CD14-positive monocyte (primary cell): ENCODE measurements around the gene SOHLH1. TPM values are rescaled to one million over a fixed set of nuclear protein-coding genes. Genes with fewer than 3 reads are reported as not detected.

Experiments used
- DNase-seq, 3 donors: peaks; one replicate each; pipeline ENCODE4 v3.0.0-alpha.2; 2011 to 2022
- H2AFZ ChIP-seq: 2 replicates; pipeline ENCODE4 v1.6.0; 2012; ENCODE audit warnings: mild to moderate bottlenecking, low read depth, low read length, inconsistent platforms; ENCODE audit not compliant: insufficient read depth, poor library complexity, severe bottlenecking
- H3K27ac ChIP-seq, 2 donors: 1 replicate in 1 of 2; 2 replicates in 1 of 2; pipeline ENCODE4 v1.5.1; 2012 to 2013; ENCODE audit warnings: low read length in 2 of 2, control low read depth in 1 of 2, inconsistent platforms in 1 of 2, low read depth in 1 of 2, mild to moderate bottlenecking in 1 of 2
- H3K27me3 ChIP-seq, 2 donors: one replicate each; pipeline versions ENCODE4 v1.6.0 to v1.6.1; 2011 to 2013; ENCODE audit warnings: low read length in 2 of 2; ENCODE audit not compliant: control insufficient read depth in 2 of 2, insufficient read depth in 2 of 2
- H3K36me3 ChIP-seq, 2 donors: replicated peaks in 1 of 2; 1 replicate in 1 of 2; 2 replicates in 1 of 2; pipeline versions ENCODE4 v1.5.1 to v1.6.1; 2012 to 2013; ENCODE audit warnings: low read length in 2 of 2, control low read depth in 1 of 2, inconsistent platforms in 1 of 2, mild to moderate bottlenecking in 1 of 2; ENCODE audit not compliant: insufficient read depth in 2 of 2, control insufficient read depth in 1 of 2
- H3K4me1 ChIP-seq, 2 donors: 1 replicate in 1 of 2; 2 replicates in 1 of 2; pipeline versions ENCODE4 v1.5.1 to v1.6.1; 2012 to 2013; ENCODE audit warnings: low read length in 2 of 2, control low read depth in 1 of 2, inconsistent platforms in 1 of 2, mild to moderate bottlenecking in 1 of 2, moderate library complexity in 1 of 2; ENCODE audit not compliant: insufficient read depth in 2 of 2, control insufficient read depth in 1 of 2
- H3K4me2 ChIP-seq: replicated peaks from 2 replicates; pipeline ENCODE3; 2012; ENCODE audit warnings: low read length, moderate library complexity, mild to moderate bottlenecking; ENCODE audit not compliant: poor library complexity, severe bottlenecking; ENCODE audit errors: extremely low read depth
- H3K4me3 ChIP-seq, 3 experiments: fragments of 200-600 bp in 1 of 3; sonication (generic) in 1 of 3; replicated peaks in 1 of 3; 1 replicate in 2 of 3; 2 replicates in 1 of 3; pipeline ENCODE4 v1.5.1; 2011 to 2013; ENCODE audit warnings: low read length in 3 of 3, mild to moderate bottlenecking in 3 of 3, control low read depth in 2 of 3, low read depth in 2 of 3, inconsistent platforms in 1 of 3, moderate library complexity in 1 of 3
- H3K79me2 ChIP-seq: 2 replicates; pipeline ENCODE4 v1.6.0; 2012; ENCODE audit warnings: mild to moderate bottlenecking, control low read depth, inconsistent platforms, low read length, moderate library complexity; ENCODE audit not compliant: insufficient read depth
- H3K9ac ChIP-seq: 2 replicates; pipeline ENCODE4 v1.6.0; 2017; ENCODE audit warnings: low read length, mild to moderate bottlenecking; ENCODE audit not compliant: insufficient read depth, poor library complexity, severe bottlenecking
- H3K9me3 ChIP-seq, 2 donors: replicated peaks in 1 of 2; 1 replicate in 1 of 2; 2 replicates in 1 of 2; pipeline versions ENCODE4 v1.5.1 to v1.6.1; 2012 to 2013; ENCODE audit warnings: low read length in 2 of 2, control low read depth in 1 of 2; ENCODE audit not compliant: control insufficient read depth in 1 of 2, insufficient read depth in 1 of 2
- H4K20me1 ChIP-seq: 2 replicates; pipeline ENCODE4 v1.6.0; 2012; ENCODE audit warnings: mild to moderate bottlenecking, low read length, control low read depth, moderate library complexity; ENCODE audit not compliant: insufficient read depth
- H3K27ac Mint-ChIP-seq, 7 donors: one replicate each; pipeline ENCODE4 v1.8.0; 2020; ENCODE audit warnings: mild to moderate bottlenecking in 7 of 7, mixed read lengths in 7 of 7, moderate library complexity in 6 of 7, inconsistent platforms in 2 of 7
- H3K27me3 Mint-ChIP-seq, 3 donors: one replicate each; pipeline ENCODE4 v1.8.0; 2021 to 2022; ENCODE audit warnings: low read depth in 3 of 3, mild to moderate bottlenecking in 3 of 3, mixed read lengths in 3 of 3, moderate library complexity in 3 of 3, inconsistent platforms in 1 of 3
- H3K36me3 Mint-ChIP-seq, 2 donors: one replicate each; pipeline ENCODE4 v1.8.0; 2020; ENCODE audit warnings: mixed read lengths in 2 of 2, inconsistent platforms in 1 of 2, mild to moderate bottlenecking in 1 of 2
- H3K4me1 Mint-ChIP-seq: one replicate; pipeline ENCODE4 v1.8.0; 2020; ENCODE audit warnings: mild to moderate bottlenecking, mixed read lengths
- H3K4me3 Mint-ChIP-seq, 2 donors: one replicate each; pipeline ENCODE4 v1.8.0; 2020; ENCODE audit warnings: mild to moderate bottlenecking in 2 of 2, mixed read lengths in 2 of 2, moderate library complexity in 1 of 2
- H3K9me3 Mint-ChIP-seq, 7 donors: one replicate each; pipeline ENCODE4 v1.8.0; 2020 to 2022; ENCODE audit warnings: mixed read lengths in 7 of 7, mild to moderate bottlenecking in 6 of 7, moderate library complexity in 6 of 7, inconsistent platforms in 2 of 7
- CTCF ChIP-seq: fragments of 200-600 bp; IDR thresholded peaks from one replicate; pipeline ENCODE4 v1.8.0; 2022; ENCODE audit warnings: antibody characterized with exemption, mild to moderate bottlenecking
- WGBS: methylation state at CpG from one replicate; pipeline ENCODE4 v1.1.5; 2013; ENCODE audit warnings: missing lambda C conversion rate; ENCODE audit not compliant: insufficient coverage; 5-methylcytosine and 5-hydroxymethylcytosine counted together
- intact Hi-C, 2 donors: fragments of 100-400 bp; cut with micrococcal nuclease; formaldehyde crosslinking; loops; one replicate each; pipeline versions ENCODE4 v1.15.0 to v1.15.1; 2023
- polyA plus RNA-seq, 3 donors: library from polyadenylated mRNA; depleted of rRNA in 1 of 3; unstranded in 2 of 3; stranded (reverse) in 1 of 3; fragments of 300-500 nt in 2 of 3; fragments of >200 nt in 1 of 3; fragmentation: Illumina TruSeq in 2 of 3; gene quantifications; 1 replicate in 2 of 3; 2 replicates in 1 of 3; pipeline ENCODE4 v1.2.3, GENCODE V29; 2012 to 2021

The SOHLH1 gene
- polyA plus RNA-seq, 3 donors = not detected

- Mint-ChIP-seq H3K27me3 (peaks cover 0 to 3% (median 2%) of the 10 kb centered on the region in 3 donors), H3K4me1 (no peaks in the 10 kb centered on the region), H3K9me3 (peaks cover 35 to 69% (median 60%) of the 10 kb centered on the region in 7 donors), H3K4me3 (no peak overlapping the region), H3K27ac (no peak overlapping the region), H3K36me3 (no peaks in the 10 kb centered on the region)
- Histone ChIP-seq H3K4me2 (no peak overlapping the region), H3K9me3 (peaks cover 38 to 70% of the 10 kb centered on the region in 2 donors), H3K79me2 (no peaks in the 10 kb centered on the region), H3K9ac (no peak overlapping the region), H3K4me1 (no peaks in the 10 kb centered on the region), H4K20me1 (no peaks in the 10 kb centered on the region), H3K36me3 (no peaks in the 10 kb centered on the region), H2AFZ (no peak overlapping the region), H3K27ac (no peak overlapping the region), H3K27me3 (no peaks in the 10 kb centered on the region), H3K4me3 (no peak overlapping the region)
- no CpG with 5 or more reads among the region's 2 CpGs for WGBS
- intact Hi-C loops = no loop called here
- no peak for DNase-seq
- no peak for TF ChIP-seq CTCF
Measured at GRCh38 chr9:135649508-135649907, 49.8 kb downstream of the SOHLH1 start.

- H3K9ac ChIP-seq = no peak overlapping the region
- Mint-ChIP-seq H3K27ac (no peak overlapping the region), H3K27me3 (peaks cover 0 to 3% (median 2%) of the 10 kb centered on the region in 3 donors), H3K9me3 (peaks cover 40 to 71% (median 65%) of the 10 kb centered on the region in 7 donors), H3K36me3 (no peaks in the 10 kb centered on the region), H3K4me1 (no peaks in the 10 kb centered on the region), H3K4me3 (no peak overlapping the region)
- no peaks in the 10 kb centered on the region for H3K27me3 ChIP-seq
- H3K27ac ChIP-seq = no peak overlapping the region
- H3K9me3 ChIP-seq = peaks cover 41 to 74% of the 10 kb centered on the region in 2 donors
- H3K4me3 ChIP-seq = no peak overlapping the region
- H3K4me1 ChIP-seq = no peaks in the 10 kb centered on the region
- no peaks in the 10 kb centered on the region for H3K79me2 ChIP-seq
- no peak for TF ChIP-seq CTCF
- H4K20me1 ChIP-seq = no peaks in the 10 kb centered on the region
- no peak overlapping the region for H3K4me2 ChIP-seq
- intact Hi-C loops = no loop called here
- no peak for DNase-seq
- no peaks in the 10 kb centered on the region for H3K36me3 ChIP-seq
- no peak overlapping the region for H2AFZ ChIP-seq
- 83% methylated on average over 5 of the region's 10 CpGs for WGBS
Measured at GRCh38 chr9:135648494-135649410, 50.5 kb downstream of the SOHLH1 start.
